Testis (tissue), 3 donors: ENCODE data around the gene PILRA. TPM values are rescaled to one million over a fixed set of nuclear protein-coding genes. Genes with fewer than 3 reads are reported as not detected.

Source experiments
- DNase-seq: peaks from one replicate; pipeline ENCODE4 v3.0.0-alpha.2; 2019
- H3K27ac ChIP-seq, 2 donors: fragments of 200-600 bp; sonication (generic); one replicate each; pipeline ENCODE4 v1.5.1; 2019
- H3K27me3 ChIP-seq: fragments of 200-600 bp; sonication (generic); one replicate; pipeline ENCODE4 v1.5.1; 2019
- H3K36me3 ChIP-seq: fragments of 200-600 bp; sonication (generic); one replicate; pipeline ENCODE4 v1.5.1; 2017; ENCODE audit warnings: low read depth; ENCODE audit errors: missing control alignments
- H3K4me1 ChIP-seq: fragments of 200-600 bp; sonication (generic); one replicate; pipeline ENCODE4 v1.5.1; 2019
- H3K4me3 ChIP-seq, 2 donors: fragments of 200-600 bp; sonication (generic); one replicate each; pipeline ENCODE4 v1.5.1; 2017 to 2019
- H3K9me3 ChIP-seq: fragments of 200-600 bp; sonication (generic); one replicate; pipeline ENCODE4 v1.5.1; 2017
- CTCF ChIP-seq, 3 experiments: fragments of 450-650 bp in 2 of 3; fragments of 200-600 bp in 1 of 3; sonication (generic) in 1 of 3; IDR thresholded peaks; one replicate each; pipeline ENCODE4 v1.5.1; 2016 to 2019; ENCODE audit warnings: antibody characterized with exemption in 3 of 3, mild to moderate bottlenecking in 2 of 3, moderate library complexity in 1 of 3
- POLR2A ChIP-seq: fragments of 450-650 bp; IDR thresholded peaks from one replicate; pipeline ENCODE4 v1.6.1; 2017; ENCODE audit warnings: antibody characterized with exemption, mild to moderate bottlenecking, moderate library complexity
- WGBS, 2 donors: methylation state at CpG; one replicate each; pipeline ENCODE4 v1.1.5; 2018; 5-methylcytosine and 5-hydroxymethylcytosine counted together
- intact Hi-C: fragments of 100-400 bp; cut with DNase I; formaldehyde crosslinking; loops from one replicate; pipeline ENCODE4 v1.15.1; 2023; ENCODE audit warnings: low total_unique reads
- polyA plus RNA-seq: library from polyadenylated mRNA; stranded (reverse); fragments of 350-450 nt; fragmentation: Illumina TruSeq; extraction: RNeasy Lipid Tissue Mini Kit (QIAGEN cat#74804); gene quantifications from one replicate; pipeline ENCODE4 v1.2.3, GENCODE V29; 2014; ENCODE audit warnings: low read depth, low replicate concordance; ENCODE audit not compliant: insufficient read depth
- total RNA-seq, 2 donors: library from RNA; depleted of rRNA; stranded (reverse); fragments of >200 nt; gene quantifications; one replicate each; pipeline ENCODE4 v1.2.3, GENCODE V29; 2016

PILRA gene
- total and polyA plus RNA-seq, 3 donors from 2014 or later, result 12.0 to 18.0 (median 16.3) TPM

DNA sequence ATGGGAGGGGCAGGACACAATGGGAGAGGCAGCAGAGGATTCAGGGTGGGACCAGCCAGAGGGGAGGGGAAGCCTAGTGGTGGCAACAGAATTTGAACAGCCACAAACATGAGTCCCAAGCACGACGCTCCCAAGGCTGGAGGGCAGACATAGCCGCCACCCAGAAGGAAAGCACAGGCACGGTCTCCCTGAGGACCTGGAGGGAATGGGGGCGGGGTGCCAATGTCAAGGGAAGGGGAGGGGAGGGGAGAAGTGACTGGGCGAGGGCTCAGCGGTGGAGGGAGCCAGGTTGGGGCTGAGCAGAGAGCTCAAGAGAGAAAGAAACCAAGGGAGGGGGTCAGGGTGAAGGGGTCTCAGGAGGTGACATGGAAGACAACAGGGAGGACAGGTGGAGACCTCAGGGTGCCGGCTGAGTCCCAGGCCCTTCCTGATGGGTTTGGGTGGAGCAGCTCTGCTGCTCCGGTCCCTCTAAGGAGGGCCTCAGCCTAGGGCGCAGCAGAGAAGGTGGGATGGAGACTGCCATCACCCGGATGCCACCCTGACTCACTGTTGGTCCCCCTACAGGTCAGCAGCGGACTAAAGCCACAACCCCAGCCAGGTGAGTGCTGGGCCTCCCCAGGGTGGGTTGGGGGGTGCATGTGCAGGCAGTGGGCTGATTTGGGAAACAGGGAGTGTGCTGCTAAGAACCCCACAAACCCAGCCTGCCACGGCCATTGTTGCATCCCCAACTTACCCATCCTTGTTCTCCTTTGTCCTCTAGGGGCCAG, 24.2 kb downstream of the PILRA start:
- no peak for DNase-seq
- 68 to 73% methylated on average over 10 to 13 of the region's 13 CpGs for WGBS, 2 donors
- no peaks in the 10 kb centered on the region for H3K36me3 ChIP-seq
- H3K9me3 ChIP-seq, result no peaks in the 10 kb centered on the region
- no peak overlapping the region for H3K4me3 ChIP-seq
- no peaks in the 10 kb centered on the region for H3K27me3 ChIP-seq
- TF ChIP-seq POLR2A (no peak), CTCF (IDR thresholded peaks at IDR 0.05) (no peak)
- intact Hi-C loops, result no loop called here
- H3K27ac ChIP-seq, result peak overlapping the region; percentile 77 to 79
- H3K4me1 ChIP-seq, result peaks cover 34% of the 10 kb centered on the region

GRCh38 chr7:100398239-100398638, 25.0 kb downstream of the PILRA start:
- no peak for DNase-seq
- Histone ChIP-seq H3K27ac (peak overlapping the region; percentile 77 to 79), H3K36me3 (no peaks in the 10 kb centered on the region), H3K9me3 (no peaks in the 10 kb centered on the region), H3K4me3 (no peak overlapping the region), H3K27me3 (no peaks in the 10 kb centered on the region), H3K4me1 (peaks cover 34% of the 10 kb centered on the region)
- no peak for TF ChIP-seq CTCF (IDR thresholded peaks at IDR 0.05)
- no peak for TF ChIP-seq POLR2A
- WGBS, 2 donors, result 41 to 51% methylated on average over 2 of the region's 2 CpGs
- intact Hi-C loops, result no loop called here

DNA sequence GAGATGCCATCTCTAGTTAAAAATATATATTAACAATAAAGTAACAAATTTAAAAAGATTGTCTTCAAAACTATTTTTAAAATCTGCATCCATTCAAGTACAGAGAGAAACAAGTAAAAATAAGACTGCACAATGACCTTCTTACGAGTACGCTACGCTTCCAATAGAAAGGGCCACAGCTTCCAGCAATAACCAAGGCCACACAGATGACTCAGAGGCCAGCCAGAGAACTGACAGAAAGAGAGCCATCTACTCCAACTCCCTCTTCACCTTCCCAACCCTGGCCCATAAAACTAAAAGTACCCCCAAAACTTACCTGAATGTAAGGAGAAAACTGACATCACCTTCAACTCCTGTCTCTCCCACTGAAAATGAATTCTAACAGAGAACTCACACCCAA, 26.8 kb downstream of the PILRA start:
- H3K9me3 ChIP-seq, result no peaks in the 10 kb centered on the region
- H3K4me1 ChIP-seq, result peaks cover 34% of the 10 kb centered on the region
- peak overlapping the region; percentile 77 to 79 for H3K27ac ChIP-seq
- H3K4me3 ChIP-seq, result no peak overlapping the region
- no peaks in the 10 kb centered on the region for H3K27me3 ChIP-seq
- peak; percentile 62 for DNase-seq
- no peaks in the 10 kb centered on the region for H3K36me3 ChIP-seq
- TF ChIP-seq CTCF (IDR thresholded peaks at IDR 0.05) (no peak), POLR2A (no peak)
- intact Hi-C loops, result loop anchor here (10.0 kb wide), 1 partner anchor 55 kb away; no protein-coding TSS in a partner anchor
- 55 to 62% methylated on average over 3 of the region's 3 CpGs for WGBS, 2 donors

- DNase-seq, result no peak
- WGBS, 2 donors, result 79 to 84% methylated on average over 10 to 11 of the region's 11 CpGs
- TF ChIP-seq CTCF (IDR thresholded peaks at IDR 0.05), result no peak
- no peak for TF ChIP-seq POLR2A
Measured at GRCh38 chr7:100400656-100401055, 27.4 kb downstream of the PILRA start.

GRCh38 chr7:100401811-100402210, 28.5 kb downstream of the PILRA start:
- TF ChIP-seq POLR2A (no peak), CTCF (IDR thresholded peaks at IDR 0.05) (no peak)

More at GRCh38 chr7:100400656-100401055, 27.4 kb downstream of the PILRA start:
- Histone ChIP-seq H3K9me3 (no peaks in the 10 kb centered on the region), H3K27ac (peak overlapping the region in 1 of 2 donors; percentile 46), H3K36me3 (no peaks in the 10 kb centered on the region), H3K27me3 (no peaks in the 10 kb centered on the region), H3K4me1 (peaks cover 34% of the 10 kb centered on the region), H3K4me3 (no peak overlapping the region)
- intact Hi-C loops, result loop anchor here (10.0 kb wide), 1 partner anchor 56 kb away; no protein-coding TSS in a partner anchor

More at GRCh38 chr7:100401811-100402210, 28.5 kb downstream of the PILRA start:
- no peak overlapping the region for H3K4me3 ChIP-seq
- DNase-seq, result no peak
- no peak overlapping the region for H3K27ac ChIP-seq
- H3K9me3 ChIP-seq, result no peaks in the 10 kb centered on the region
- H3K4me1 ChIP-seq, result peaks cover 34% of the 10 kb centered on the region
- intact Hi-C loops, result loop anchor here (10.0 kb wide), 1 partner anchor 57 kb away; no protein-coding TSS in a partner anchor
- H3K27me3 ChIP-seq, result no peaks in the 10 kb centered on the region
- H3K36me3 ChIP-seq, result no peaks in the 10 kb centered on the region
- 67 to 86% methylated on average over 5 of the region's 5 CpGs for WGBS, 2 donors
